OCI-LY1 (cell line): ENCODE measurements around the gene DYNLT1.
"Not testable (repeated sequence)": the region's sequence is repeated elsewhere in the genome, so short reads cannot be mapped to it uniquely, and the experiment has no call there.

Experiments used
- EZH2 ChIP-seq: fragments of 200-600 bp; sonication (generic), shearing (Covaris generic); IDR thresholded peaks from 2 replicates; pipeline ENCODE4 v1.8.0; 2017; ENCODE audit warnings: borderline replicate concordance, mixed run types, mild to moderate bottlenecking, antibody characterized with exemption, low read length, moderate library complexity, mixed read lengths
- TF ChIP-seq, protein P1 (sequence below): fragments of 200-600 bp; sonication (generic), shearing (Covaris generic); IDR thresholded peaks from 2 replicates; pipeline ENCODE4 v1.5.1; 2017; ENCODE audit warnings: mild to moderate bottlenecking, antibody characterized with exemption, low read length, moderate library complexity, mixed read lengths

DNA sequence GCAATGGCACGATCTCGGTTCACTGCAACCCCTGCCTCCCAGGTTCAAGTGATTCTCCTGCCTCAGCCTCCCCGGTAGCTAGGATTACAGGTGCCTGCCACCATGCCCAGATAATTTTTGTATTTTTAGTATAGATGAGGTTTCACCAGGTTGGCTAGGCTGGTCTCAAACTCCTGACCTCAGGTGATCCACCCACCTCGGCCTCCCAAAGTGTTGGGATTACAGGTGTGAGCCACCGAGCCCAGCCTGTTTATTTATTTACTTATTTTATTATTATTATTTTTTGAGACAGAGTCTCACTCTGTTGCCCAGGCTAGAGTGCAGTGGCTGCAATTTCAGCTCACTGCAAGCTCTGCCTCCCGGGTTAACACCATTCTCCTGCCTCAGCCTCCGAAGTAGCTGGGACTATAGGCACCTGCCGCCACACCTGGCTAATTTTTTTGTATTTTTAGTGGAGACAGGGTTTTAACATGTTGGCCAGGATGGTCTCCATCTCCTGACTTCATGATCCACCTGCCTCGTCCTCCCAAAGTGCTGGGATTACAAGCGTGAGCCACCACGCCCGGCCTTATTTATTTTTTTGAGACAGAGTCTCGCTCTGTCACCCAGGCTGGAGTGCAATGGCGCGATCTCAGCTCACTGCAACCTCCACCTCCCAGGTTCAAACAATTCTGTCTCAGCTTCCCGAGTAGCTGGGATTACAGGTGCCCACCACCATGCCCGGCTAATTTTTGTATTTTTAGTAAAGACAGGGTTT lies 7.6 kb upstream of the DYNLT1 start:
- TF ChIP-seq, protein P1, sequence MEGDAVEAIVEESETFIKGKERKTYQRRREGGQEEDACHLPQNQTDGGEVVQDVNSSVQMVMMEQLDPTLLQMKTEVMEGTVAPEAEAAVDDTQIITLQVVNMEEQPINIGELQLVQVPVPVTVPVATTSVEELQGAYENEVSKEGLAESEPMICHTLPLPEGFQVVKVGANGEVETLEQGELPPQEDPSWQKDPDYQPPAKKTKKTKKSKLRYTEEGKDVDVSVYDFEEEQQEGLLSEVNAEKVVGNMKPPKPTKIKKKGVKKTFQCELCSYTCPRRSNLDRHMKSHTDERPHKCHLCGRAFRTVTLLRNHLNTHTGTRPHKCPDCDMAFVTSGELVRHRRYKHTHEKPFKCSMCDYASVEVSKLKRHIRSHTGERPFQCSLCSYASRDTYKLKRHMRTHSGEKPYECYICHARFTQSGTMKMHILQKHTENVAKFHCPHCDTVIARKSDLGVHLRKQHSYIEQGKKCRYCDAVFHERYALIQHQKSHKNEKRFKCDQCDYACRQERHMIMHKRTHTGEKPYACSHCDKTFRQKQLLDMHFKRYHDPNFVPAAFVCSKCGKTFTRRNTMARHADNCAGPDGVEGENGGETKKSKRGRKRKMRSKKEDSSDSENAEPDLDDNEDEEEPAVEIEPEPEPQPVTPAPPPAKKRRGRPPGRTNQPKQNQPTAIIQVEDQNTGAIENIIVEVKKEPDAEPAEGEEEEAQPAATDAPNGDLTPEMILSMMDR: not testable (repeated sequence)
- TF ChIP-seq EZH2: not testable (repeated sequence)
